Measurements from ENCODE around the gene DIAPH3.

The DIAPH3 gene

GRCh38 chr13:60109285-60109684, 54.4 kb downstream of the DIAPH3 start:
- in situ Hi-C loops (cut with MboI; ENCODE audit: low sequenced_read_pairs, unreplicated experiment): no loop called here
- no peak for TF ChIP-seq CTCF (IDR thresholded peaks at IDR 0.05; ENCODE audit: borderline replicate concordance, control extremely low read depth, extremely low read depth, insufficient read depth, missing control alignments)
- no peak for DNase-seq (ENCODE audit: low spot score)

- no peak for DNase-seq (ENCODE audit: low spot score)
- in situ Hi-C loops (cut with MboI; ENCODE audit: low sequenced_read_pairs, unreplicated experiment): no loop called here
- no peak for TF ChIP-seq CTCF (IDR thresholded peaks at IDR 0.05; ENCODE audit: borderline replicate concordance, control extremely low read depth, extremely low read depth, insufficient read depth, missing control alignments)
Measured at GRCh38 chr13:60108589-60108988, 55.1 kb downstream of the DIAPH3 start.

GRCh38 chr13:60099631-60100420, 63.9 kb downstream of the DIAPH3 start:
- TF ChIP-seq CTCF (IDR thresholded peaks at IDR 0.05; ENCODE audit: borderline replicate concordance, control extremely low read depth, extremely low read depth, insufficient read depth, missing control alignments): no peak
- in situ Hi-C loops (cut with MboI; ENCODE audit: low sequenced_read_pairs, unreplicated experiment): no loop called here
- no peak for DNase-seq (ENCODE audit: low spot score)

GRCh38 chr13:60095300-60095699, 68.4 kb downstream of the DIAPH3 start:
- in situ Hi-C loops (cut with MboI; ENCODE audit: low sequenced_read_pairs, unreplicated experiment): no loop called here
- TF ChIP-seq CTCF (IDR thresholded peaks at IDR 0.05; ENCODE audit: borderline replicate concordance, control extremely low read depth, extremely low read depth, insufficient read depth, missing control alignments): no peak
- DNase-seq (ENCODE audit: low spot score): no peak

- TF ChIP-seq CTCF (IDR thresholded peaks at IDR 0.05; ENCODE audit: borderline replicate concordance, control extremely low read depth, extremely low read depth, insufficient read depth, missing control alignments): no peak
- in situ Hi-C loops (cut with MboI; ENCODE audit: low sequenced_read_pairs, unreplicated experiment): no loop called here
- no peak for DNase-seq (ENCODE audit: low spot score)
Measured at GRCh38 chr13:60094385-60095088, 69.2 kb downstream of the DIAPH3 start.

GRCh38 chr13:60093425-60094019, 70.2 kb downstream of the DIAPH3 start:
- in situ Hi-C loops (cut with MboI; ENCODE audit: low sequenced_read_pairs, unreplicated experiment): no loop called here
- TF ChIP-seq CTCF (IDR thresholded peaks at IDR 0.05; ENCODE audit: borderline replicate concordance, control extremely low read depth, extremely low read depth, insufficient read depth, missing control alignments): no peak
- DNase-seq (ENCODE audit: low spot score): no peak

Data from GM13976 (cell line).